LNCaP clone FGC (cell line): ENCODE data around the gene KCNIP1.

Source experiments
- DNase-seq: peaks from one replicate; pipeline ENCODE4 v3.0.0-alpha.2; 2011; ENCODE audit warnings: low read depth
- H3K4me3 ChIP-seq: 2 replicates; pipeline ENCODE4 v1.5.1; 2011; ENCODE audit warnings: mild to moderate bottlenecking, low read depth, low read length, control low read depth
- TF ChIP-seq, protein P1 (sequence below): IDR thresholded peaks from 2 replicates; pipeline ENCODE4 v1.5.1; 2012; ENCODE audit warnings: mild to moderate bottlenecking; ENCODE audit not compliant: control insufficient read depth, insufficient read depth; ENCODE audit errors: extremely low read depth

The KCNIP1 gene

DNA sequence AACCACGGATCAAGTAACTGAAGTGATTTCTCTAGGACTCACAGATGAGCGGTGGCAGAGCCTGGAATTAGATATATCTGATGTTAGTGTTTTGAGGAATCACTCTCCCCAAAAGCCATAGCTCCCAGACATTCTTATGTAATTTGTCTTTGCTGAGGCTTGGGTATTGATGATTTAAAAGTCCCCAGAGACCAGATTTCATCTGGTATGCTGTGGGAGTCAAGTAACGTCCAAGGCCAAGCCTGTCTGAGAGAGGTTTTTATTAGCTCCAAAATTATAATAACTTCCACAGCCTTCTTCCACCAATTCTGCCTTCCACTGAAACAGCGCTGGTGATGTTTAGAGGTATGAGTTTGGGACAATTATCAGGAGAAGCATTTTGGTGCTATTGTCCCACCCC is 21.3 kb upstream of the KCNIP1 start:
- TF ChIP-seq, protein P1, sequence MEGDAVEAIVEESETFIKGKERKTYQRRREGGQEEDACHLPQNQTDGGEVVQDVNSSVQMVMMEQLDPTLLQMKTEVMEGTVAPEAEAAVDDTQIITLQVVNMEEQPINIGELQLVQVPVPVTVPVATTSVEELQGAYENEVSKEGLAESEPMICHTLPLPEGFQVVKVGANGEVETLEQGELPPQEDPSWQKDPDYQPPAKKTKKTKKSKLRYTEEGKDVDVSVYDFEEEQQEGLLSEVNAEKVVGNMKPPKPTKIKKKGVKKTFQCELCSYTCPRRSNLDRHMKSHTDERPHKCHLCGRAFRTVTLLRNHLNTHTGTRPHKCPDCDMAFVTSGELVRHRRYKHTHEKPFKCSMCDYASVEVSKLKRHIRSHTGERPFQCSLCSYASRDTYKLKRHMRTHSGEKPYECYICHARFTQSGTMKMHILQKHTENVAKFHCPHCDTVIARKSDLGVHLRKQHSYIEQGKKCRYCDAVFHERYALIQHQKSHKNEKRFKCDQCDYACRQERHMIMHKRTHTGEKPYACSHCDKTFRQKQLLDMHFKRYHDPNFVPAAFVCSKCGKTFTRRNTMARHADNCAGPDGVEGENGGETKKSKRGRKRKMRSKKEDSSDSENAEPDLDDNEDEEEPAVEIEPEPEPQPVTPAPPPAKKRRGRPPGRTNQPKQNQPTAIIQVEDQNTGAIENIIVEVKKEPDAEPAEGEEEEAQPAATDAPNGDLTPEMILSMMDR: no peak
- no peak overlapping the region for H3K4me3 ChIP-seq
- no peak for DNase-seq

DNA sequence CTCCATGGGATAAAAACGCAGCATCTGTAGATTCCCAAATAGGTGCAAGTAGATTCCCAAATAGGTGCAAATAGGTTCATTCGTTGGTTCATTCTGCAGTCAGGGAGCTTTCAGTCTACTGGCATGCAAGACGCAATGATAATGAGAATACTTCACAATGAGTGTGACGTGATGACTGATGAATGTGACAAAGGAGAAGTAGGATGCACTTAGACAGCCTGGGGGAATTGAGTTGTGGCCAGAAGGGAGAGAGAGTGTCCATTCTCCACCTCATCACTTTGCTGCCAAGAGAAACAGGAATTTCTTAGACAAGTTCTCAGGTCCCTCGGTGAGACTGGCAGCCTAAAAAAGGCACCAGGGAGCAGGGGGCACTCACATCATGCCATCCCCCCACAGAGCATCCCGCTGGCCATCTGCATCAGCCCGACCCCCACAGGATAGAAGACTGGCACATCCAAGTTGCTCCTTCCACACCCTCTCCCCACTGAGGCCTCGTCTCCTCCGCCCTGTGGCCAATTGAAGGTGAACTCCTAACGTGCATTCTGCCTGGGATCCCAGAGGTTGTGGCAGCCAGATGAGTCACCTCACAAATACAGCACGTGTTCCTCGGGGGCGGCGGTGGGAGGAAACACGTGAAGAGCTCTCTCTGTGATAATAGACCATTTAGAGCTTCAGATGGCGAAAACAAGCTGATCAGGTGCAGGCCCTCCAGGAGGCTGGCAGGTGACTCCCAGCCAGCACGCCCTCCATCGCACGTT is 19.9 kb upstream of the KCNIP1 start:
- TF ChIP-seq, protein P1: no peak
- no peak overlapping the region for H3K4me3 ChIP-seq
- DNase-seq: no peak

DNA sequence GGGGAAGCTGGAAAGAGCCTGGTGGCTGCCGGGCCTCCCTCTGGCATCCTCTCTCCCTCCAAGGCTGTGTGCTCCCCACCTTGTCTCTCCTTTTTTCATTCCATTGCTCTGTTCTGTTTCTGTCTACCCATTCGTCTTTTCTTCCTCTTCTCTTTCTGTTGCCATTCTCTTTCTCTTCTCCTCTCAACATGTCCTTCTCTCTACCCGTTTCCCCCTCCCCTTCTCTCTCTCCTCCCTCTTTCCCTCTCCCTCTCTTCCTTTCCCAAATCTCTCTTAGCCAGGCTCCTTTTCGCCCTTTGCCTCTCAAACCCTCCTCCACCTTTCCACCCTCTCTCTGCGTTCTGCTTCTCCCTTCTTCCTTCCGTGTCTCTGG is 19.4 kb upstream of the KCNIP1 start:
- H3K4me3 ChIP-seq: no peak overlapping the region
- DNase-seq: no peak
- TF ChIP-seq, protein P1: no peak

DNA sequence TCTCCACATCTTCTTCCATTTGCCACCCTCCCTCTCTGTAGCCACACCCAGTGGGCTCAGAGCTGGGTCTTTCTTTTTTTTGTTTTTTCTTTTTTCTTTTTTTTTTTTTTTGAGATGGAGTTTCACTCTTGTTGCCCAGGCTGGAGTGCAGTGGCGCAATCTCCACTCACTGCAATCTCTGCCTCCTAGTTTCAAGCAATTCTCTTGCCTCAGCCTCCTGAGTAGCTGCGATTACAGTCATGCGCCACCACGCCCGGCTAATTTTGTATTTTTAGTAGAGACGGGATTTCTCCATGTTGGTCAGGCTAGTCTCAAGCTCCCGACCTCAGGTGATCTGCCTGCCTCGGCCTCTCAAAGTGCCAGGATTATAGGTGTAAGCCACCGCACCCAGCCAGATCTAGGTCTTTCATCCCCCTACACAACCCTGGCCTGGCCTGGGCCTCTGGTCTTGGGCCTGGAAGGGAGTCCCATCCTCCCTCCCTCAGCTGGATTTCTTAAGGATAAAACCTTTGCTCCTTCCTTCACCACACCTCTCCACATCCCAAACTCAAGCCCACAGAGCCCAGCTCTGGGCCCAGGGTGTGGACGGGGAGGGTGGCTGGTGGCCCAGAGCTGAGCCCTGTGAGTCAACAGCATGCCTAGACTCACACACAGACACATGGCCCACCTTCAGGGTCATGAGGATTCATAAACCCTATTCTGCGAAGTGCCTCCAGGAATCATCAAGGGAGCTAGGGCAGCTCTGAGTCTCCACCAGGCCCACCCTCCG is 18.8 kb upstream of the KCNIP1 start:
- TF ChIP-seq, protein P1: no peak
- no peak for DNase-seq
- H3K4me3 ChIP-seq: no peak overlapping the region

- no peak for DNase-seq
- TF ChIP-seq, protein P1: no peak
- H3K4me3 ChIP-seq: no peak overlapping the region
These were observed 18.3 kb upstream of the KCNIP1 start for GRCh38 chr5:170485616-170485911.

GRCh38 chr5:170486371-170486770 is 17.4 kb upstream of the KCNIP1 start:
- DNase-seq: no peak
- H3K4me3 ChIP-seq: no peak overlapping the region
- TF ChIP-seq, protein P1: no peak
